Gastroesophageal sphincter (tissue), 3 donors: Measurements from ENCODE around the gene MAP4K4.

ENCODE experiments used
- CTCF ChIP-seq, 4 experiments: fragments of 200-600 bp in 2 of 4; fragments of 450-650 bp in 2 of 4; sonication (generic) in 1 of 4; IDR thresholded peaks; one replicate each; pipeline ENCODE4 v1.5.1; 2017 to 2019; ENCODE audit warnings: antibody characterized with exemption in 4 of 4, mild to moderate bottlenecking in 2 of 4, moderate library complexity in 2 of 4
- EP300 ChIP-seq: sonication (generic); formaldehyde crosslinking; IDR thresholded peaks from one replicate; pipeline ENCODE4 v1.6.1; 2017; ENCODE audit warnings: antibody characterized with exemption, mild to moderate bottlenecking
- POLR2A ChIP-seq, 2 donors: fragments of 450-650 bp; IDR thresholded peaks; one replicate each; pipeline ENCODE4 v1.6.1; 2017; ENCODE audit warnings: antibody characterized with exemption in 2 of 2, mild to moderate bottlenecking in 2 of 2, moderate library complexity in 1 of 2

GRCh38 chr2:101861382-101861781 is 163.9 kb downstream of the MAP4K4 start:
- TF ChIP-seq EP300 (no peak), CTCF (IDR thresholded peaks at IDR 0.05) (no peak), POLR2A (IDR thresholded peaks at IDR 0.05) (no peak)
